HEK293 (cell line): ENCODE measurements around the gene VPS35L.

Source experiments
- CTCF ChIA-PET: fragments of 350-600 bp; formaldehyde crosslinking; extraction: SDS; loops from one replicate; lab custom pipeline; 2021; ENCODE audit warnings: antibody characterized with exemption; lab: Yijun Ruan, JAX
- POLR2A ChIA-PET: fragments of 300-600 bp; formaldehyde crosslinking; extraction: SDS; loops from one replicate; lab custom pipeline; 2020; ENCODE audit warnings: antibody characterized with exemption, inconsistent platforms; lab: Yijun Ruan, JAX
- H3K27ac ChIP-seq: fragments of 200-500 bp; sonication (Bioruptor generic); 2 replicates; pipeline ENCODE4 v1.5.1; 2014; ENCODE audit warnings: low read depth, low read length, control low read depth, inconsistent platforms; ENCODE audit errors: extremely low read depth
- H3K36me3 ChIP-seq, 2 experiments: fragments of 200-500 bp in 1 of 2; sonication (Bioruptor generic) in 1 of 2; 1 replicate in 1 of 2; 2 replicates in 1 of 2; pipeline ENCODE4 v1.5.1; 2014 to 2017; ENCODE audit warnings: inconsistent platforms in 2 of 2, low read length in 2 of 2; ENCODE audit not compliant: control insufficient read depth in 2 of 2, insufficient read depth in 1 of 2
- H3K4me1 ChIP-seq: fragments of 200-500 bp; sonication (Bioruptor generic); 2 replicates; pipeline ENCODE4 v1.5.1; 2014; ENCODE audit warnings: mild to moderate bottlenecking, low read length, inconsistent platforms; ENCODE audit not compliant: control insufficient read depth, insufficient read depth
- H3K4me3 ChIP-seq: 2 replicates; pipeline ENCODE4 v1.5.1; 2011; ENCODE audit warnings: low read depth, mild to moderate bottlenecking, control low read depth, low read length, moderate library complexity
- H3K9me3 ChIP-seq: fragments of 200-500 bp; sonication (Bioruptor generic); 2 replicates; pipeline ENCODE4 v1.5.1; 2014; ENCODE audit warnings: low read depth, low read length, inconsistent platforms; ENCODE audit not compliant: control insufficient read depth, insufficient read depth
- BCL11B ChIP-seq: fragments of 450-650 bp; formaldehyde crosslinking; IDR thresholded peaks from 2 replicates; pipeline ENCODE4 v1.5.1; 2016; ENCODE audit warnings: low read depth, missing biosample characterization, missing genetic modification characterization
- EGR2 ChIP-seq: fragments of 450-650 bp; formaldehyde crosslinking; IDR thresholded peaks from 2 replicates; pipeline ENCODE4 v1.5.1; 2016; ENCODE audit warnings: low read depth, missing biosample characterization, missing genetic modification characterization
- SETDB1 ChIP-seq: IDR thresholded peaks from one replicate; pipeline ENCODE4 v1.6.1; 2017; ENCODE audit warnings: mild to moderate bottlenecking, low read length, moderate library complexity, mixed read lengths; ENCODE audit not compliant: insufficient read length
- ZFHX2 ChIP-seq: fragments of 450-650 bp; formaldehyde crosslinking; conservative IDR thresholded peaks from 2 replicates; pipeline ENCODE4 v1.5.1; 2016; ENCODE audit warnings: missing biosample characterization, missing genetic modification characterization
- ZNF133 ChIP-seq: fragments of 450-650 bp; formaldehyde crosslinking; IDR thresholded peaks from 2 replicates; pipeline ENCODE4 v1.5.1; 2016; ENCODE audit warnings: missing biosample characterization, missing genetic modification characterization
- ZNF16 ChIP-seq: fragments of 450-650 bp; formaldehyde crosslinking; IDR thresholded peaks from 2 replicates; pipeline ENCODE4 v1.5.1; 2016; ENCODE audit warnings: low read depth, missing biosample characterization, missing genetic modification characterization
- ZNF202 ChIP-seq: fragments of 450-650 bp; formaldehyde crosslinking; IDR thresholded peaks from 2 replicates; pipeline ENCODE4 v1.5.1; 2016; ENCODE audit warnings: missing biosample characterization, missing genetic modification characterization, borderline replicate concordance
- ZNF214 ChIP-seq: fragments of 450-650 bp; formaldehyde crosslinking; IDR thresholded peaks from 2 replicates; pipeline ENCODE4 v1.5.1; 2017; ENCODE audit warnings: missing biosample characterization, mild to moderate bottlenecking, missing genetic modification characterization, borderline replicate concordance
- ZNF292 ChIP-seq: fragments of 450-650 bp; formaldehyde crosslinking; IDR thresholded peaks from 2 replicates; pipeline ENCODE4 v1.5.1; 2016; ENCODE audit warnings: low read depth, missing biosample characterization, missing genetic modification characterization, borderline replicate concordance
- ZNF335 ChIP-seq: fragments of 450-650 bp; formaldehyde crosslinking; conservative IDR thresholded peaks from 2 replicates; pipeline ENCODE4 v1.5.1; 2016; ENCODE audit warnings: missing biosample characterization, missing genetic modification characterization
- ZNF394 ChIP-seq: fragments of 450-650 bp; formaldehyde crosslinking; IDR thresholded peaks from 2 replicates; pipeline ENCODE4 v1.5.1; 2016; ENCODE audit warnings: missing biosample characterization, missing genetic modification characterization, mild to moderate bottlenecking, moderate library complexity, borderline replicate concordance
- ZNF654 ChIP-seq: fragments of 450-650 bp; formaldehyde crosslinking; IDR thresholded peaks from 2 replicates; pipeline ENCODE4 v1.5.1; 2016; ENCODE audit warnings: low read depth, missing biosample characterization, missing genetic modification characterization
- ZNF677 ChIP-seq: fragments of 450-650 bp; IDR thresholded peaks from 2 replicates; pipeline ENCODE4 v1.5.0; 2018; ENCODE audit warnings: missing biosample characterization, mild to moderate bottlenecking, missing genetic modification characterization, moderate library complexity
- ZNF776 ChIP-seq: fragments of 450-650 bp; formaldehyde crosslinking; IDR thresholded peaks from 2 replicates; pipeline ENCODE4 v1.5.0; 2017; ENCODE audit warnings: missing biosample characterization, missing genetic modification characterization, borderline replicate concordance
- ZNF791 ChIP-seq: fragments of 450-650 bp; formaldehyde crosslinking; IDR thresholded peaks from 2 replicates; pipeline ENCODE4 v1.5.1; 2016; ENCODE audit warnings: missing biosample characterization, missing genetic modification characterization
- ZSCAN30 ChIP-seq: fragments of 450-650 bp; IDR thresholded peaks from 2 replicates; pipeline ENCODE4 v1.5.1; 2018; ENCODE audit warnings: missing biosample characterization, mild to moderate bottlenecking, missing genetic modification characterization, moderate library complexity
- TF ChIP-seq, protein P1 (sequence below): fragments of 450-650 bp; formaldehyde crosslinking; IDR thresholded peaks from 2 replicates; pipeline ENCODE4 v1.5.1; 2016; ENCODE audit warnings: missing biosample characterization, missing genetic modification characterization, low read depth
- TF ChIP-seq, protein P2 (sequence below): fragments of 450-650 bp; formaldehyde crosslinking; IDR thresholded peaks from 2 replicates; pipeline ENCODE4 v1.5.1; 2016; ENCODE audit warnings: missing biosample characterization, missing genetic modification characterization
- TF ChIP-seq, protein P3 (sequence below): fragments of 450-650 bp; formaldehyde crosslinking; optimal IDR thresholded peaks from 2 replicates; pipeline ENCODE3; 2016; ENCODE audit warnings: missing biosample characterization, mild to moderate bottlenecking, missing genetic modification characterization
- TF ChIP-seq, protein P4 (sequence below): fragments of 450-650 bp; formaldehyde crosslinking; IDR thresholded peaks from 2 replicates; pipeline ENCODE4 v1.5.1; 2017; ENCODE audit warnings: missing biosample characterization, missing genetic modification characterization
- TF ChIP-seq, protein P5 (sequence below): fragments of 450-650 bp; formaldehyde crosslinking; IDR thresholded peaks from 2 replicates; pipeline ENCODE4 v1.5.1; 2016; ENCODE audit warnings: missing biosample characterization, missing genetic modification characterization, borderline replicate concordance

The VPS35L gene

DNA sequence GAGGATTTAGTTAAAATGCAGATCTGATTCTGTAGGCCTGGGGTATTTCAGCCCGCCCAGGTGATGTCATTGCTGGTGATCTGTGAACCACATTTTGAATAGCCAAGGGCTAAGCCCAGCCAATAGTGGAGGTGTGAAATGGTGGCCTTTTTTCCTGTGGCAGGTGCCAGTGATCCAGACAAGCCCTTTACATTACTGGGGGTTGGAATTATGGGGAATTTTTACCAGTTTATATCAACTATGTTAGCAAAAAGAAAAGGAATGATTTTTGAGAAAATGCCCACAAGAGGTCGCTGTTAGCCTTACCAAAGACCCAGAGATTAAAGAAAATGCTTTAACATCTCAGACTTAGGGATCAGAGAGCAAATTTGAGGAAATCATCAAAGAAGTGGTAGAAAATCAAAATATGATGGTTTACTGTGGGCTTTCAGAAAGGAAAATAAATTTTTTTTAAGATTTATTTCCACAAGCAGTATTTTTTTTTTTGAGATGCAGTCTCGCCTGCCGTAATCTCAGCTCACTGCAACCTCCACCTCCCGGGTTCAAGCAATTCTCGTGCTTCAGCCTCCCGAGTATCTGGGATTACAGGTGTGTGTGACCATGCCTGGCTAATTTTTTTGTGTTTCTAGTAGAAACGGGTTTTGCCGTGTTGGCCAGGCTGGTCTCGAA, 3.9 kb downstream of the VPS35L start:
- Histone ChIP-seq H3K9me3 (no peaks in the 10 kb centered on the region), H3K4me3 (no peak overlapping the region), H3K4me1 (no peaks in the 10 kb centered on the region), H3K27ac (no peak overlapping the region), H3K36me3 (no peaks in the 10 kb centered on the region; a peak in 1 of 3 replicates)
- POLR2A ChIA-PET = no interaction called here
- TF ChIP-seq, protein P1, sequence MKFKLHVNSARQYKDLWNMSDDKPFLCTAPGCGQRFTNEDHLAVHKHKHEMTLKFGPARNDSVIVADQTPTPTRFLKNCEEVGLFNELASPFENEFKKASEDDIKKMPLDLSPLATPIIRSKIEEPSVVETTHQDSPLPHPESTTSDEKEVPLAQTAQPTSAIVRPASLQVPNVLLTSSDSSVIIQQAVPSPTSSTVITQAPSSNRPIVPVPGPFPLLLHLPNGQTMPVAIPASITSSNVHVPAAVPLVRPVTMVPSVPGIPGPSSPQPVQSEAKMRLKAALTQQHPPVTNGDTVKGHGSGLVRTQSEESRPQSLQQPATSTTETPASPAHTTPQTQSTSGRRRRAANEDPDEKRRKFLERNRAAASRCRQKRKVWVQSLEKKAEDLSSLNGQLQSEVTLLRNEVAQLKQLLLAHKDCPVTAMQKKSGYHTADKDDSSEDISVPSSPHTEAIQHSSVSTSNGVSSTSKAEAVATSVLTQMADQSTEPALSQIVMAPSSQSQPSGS (tag by site-specific recombination) = peak; percentile 41; the same call in 1 of the 2 replicates
- TF ChIP-seq ZNF654 (tag by site-specific recombination) (peak; percentile 80), EGR2 (tag by site-specific recombination) (no peak), ZNF335 (0 out of 2 replicates have a peak, but pooled peaks have one; percentile 11)
- CTCF ChIA-PET = interaction anchor here (0.5 to 1.4 kb wide), 10 partner anchors 9 to 733 kb away, joined by 3 to 6 read pairs (median 4); no protein-coding TSS in a partner anchor

DNA sequence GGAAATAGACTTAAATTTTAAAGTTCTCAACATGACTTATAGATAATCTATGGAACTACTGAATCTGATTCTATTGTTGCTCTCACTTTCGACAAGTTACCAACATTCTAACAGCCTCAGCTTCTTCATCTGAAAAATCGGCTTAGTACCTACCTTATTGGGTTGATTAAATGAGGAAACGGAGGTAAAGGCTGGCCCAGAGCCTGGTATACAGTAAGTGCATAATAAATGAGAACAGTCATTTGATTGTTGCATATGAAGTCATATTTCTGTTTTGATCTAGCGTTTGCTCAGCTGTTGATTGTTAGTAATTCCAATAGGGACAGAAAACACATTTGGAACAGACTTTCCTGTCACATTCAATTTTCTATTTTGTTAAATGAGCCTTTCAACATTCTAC, 4.6 kb downstream of the VPS35L start:
- CTCF ChIA-PET = interaction anchor here (0.6 to 1.4 kb wide), 11 partner anchors 8 to 732 kb away, joined by 3 to 6 read pairs (median 3); partner anchors contain the start of gene GPRC5B
- Histone ChIP-seq H3K27ac (no peak overlapping the region), H3K36me3 (peaks cover 0 to 6% of the 10 kb centered on the region in 2 experiments; a peak in 2 of 3 replicates), H3K4me3 (no peak overlapping the region), H3K4me1 (no peaks in the 10 kb centered on the region), H3K9me3 (no peaks in the 10 kb centered on the region)
- TF ChIP-seq ZFHX2 (tag by site-specific recombination) (no peak), ZNF214 (no peak), ZNF776 (tag by site-specific recombination) (no peak)
- TF ChIP-seq, protein P2, sequence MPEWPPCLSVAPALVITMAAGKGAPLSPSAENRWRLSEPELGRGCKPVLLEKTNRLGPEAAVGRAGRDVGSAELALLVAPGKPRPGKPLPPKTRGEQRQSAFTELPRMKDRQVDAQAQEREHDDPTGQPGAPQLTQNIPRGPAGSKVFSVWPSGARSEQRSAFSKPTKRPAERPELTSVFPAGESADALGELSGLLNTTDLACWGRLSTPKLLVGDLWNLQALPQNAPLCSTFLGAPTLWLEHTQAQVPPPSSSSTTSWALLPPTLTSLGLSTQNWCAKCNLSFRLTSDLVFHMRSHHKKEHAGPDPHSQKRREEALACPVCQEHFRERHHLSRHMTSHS (tag by site-specific recombination) = no peak
- POLR2A ChIA-PET = no interaction called here

DNA sequence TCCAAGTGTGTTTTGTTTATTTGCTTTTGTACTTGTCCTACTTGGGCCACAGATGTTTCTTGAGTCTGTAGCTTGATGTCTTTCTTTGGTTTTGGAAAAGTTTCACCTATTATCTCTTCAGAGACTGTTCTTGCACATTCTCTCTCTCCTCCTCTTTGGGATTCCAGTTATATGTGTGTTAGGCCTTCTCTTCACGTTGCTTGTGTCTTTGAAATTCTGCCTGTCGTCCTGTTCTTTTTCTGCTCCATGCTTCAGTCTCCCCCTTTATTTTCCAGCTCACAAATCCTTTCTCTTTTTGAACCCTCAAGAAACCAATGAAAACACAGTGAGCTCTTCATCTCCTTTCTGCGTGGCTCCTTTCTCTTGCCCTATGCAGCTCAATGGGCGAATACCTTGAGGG, 7.9 kb downstream of the VPS35L start:
- ChIA-PET CTCF (interaction anchor here (0.5 to 1.3 kb wide), 2 partner anchors 20 to 337 kb away, joined by 3 to 5 read pairs; no protein-coding TSS in a partner anchor), POLR2A (no interaction called here)

More for the DNA sequence above, 7.9 kb downstream of the VPS35L start:
- no peaks in the 10 kb centered on the region for H3K9me3 ChIP-seq
- no peak overlapping the region for H3K27ac ChIP-seq
- H3K36me3 ChIP-seq = peaks cover 0 to 29% of the 10 kb centered on the region in 2 experiments; a peak in 2 of 3 replicates
- H3K4me1 ChIP-seq = no peaks in the 10 kb centered on the region
- TF ChIP-seq ZSCAN30 (no peak), ZNF16 (tag by site-specific recombination) (no peak), ZNF394 (tag by site-specific recombination) (no peak), BCL11B (tag by site-specific recombination) (no peak), ZNF791 (tag by site-specific recombination) (no peak), ZNF133 (tag by site-specific recombination) (peak; percentile 99), ZNF677 (tag by site-specific recombination) (no peak), SETDB1 (peak; percentile 41), ZNF202 (tag by site-specific recombination) (no peak), ZNF292 (tag by site-specific recombination) (no peak)
- TF ChIP-seq, protein P3, sequence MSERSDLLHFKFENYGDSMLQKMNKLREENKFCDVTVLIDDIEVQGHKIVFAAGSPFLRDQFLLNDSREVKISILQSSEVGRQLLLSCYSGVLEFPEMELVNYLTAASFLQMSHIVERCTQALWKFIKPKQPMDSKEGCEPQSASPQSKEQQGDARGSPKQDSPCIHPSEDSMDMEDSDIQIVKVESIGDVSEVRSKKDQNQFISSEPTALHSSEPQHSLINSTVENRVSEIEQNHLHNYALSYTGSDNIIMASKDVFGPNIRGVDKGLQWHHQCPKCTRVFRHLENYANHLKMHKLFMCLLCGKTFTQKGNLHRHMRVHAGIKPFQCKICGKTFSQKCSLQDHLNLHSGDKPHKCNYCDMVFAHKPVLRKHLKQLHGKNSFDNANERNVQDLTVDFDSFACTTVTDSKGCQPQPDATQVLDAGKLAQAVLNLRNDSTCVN (tag by site-specific recombination) = no peak
- TF ChIP-seq, protein P4, sequence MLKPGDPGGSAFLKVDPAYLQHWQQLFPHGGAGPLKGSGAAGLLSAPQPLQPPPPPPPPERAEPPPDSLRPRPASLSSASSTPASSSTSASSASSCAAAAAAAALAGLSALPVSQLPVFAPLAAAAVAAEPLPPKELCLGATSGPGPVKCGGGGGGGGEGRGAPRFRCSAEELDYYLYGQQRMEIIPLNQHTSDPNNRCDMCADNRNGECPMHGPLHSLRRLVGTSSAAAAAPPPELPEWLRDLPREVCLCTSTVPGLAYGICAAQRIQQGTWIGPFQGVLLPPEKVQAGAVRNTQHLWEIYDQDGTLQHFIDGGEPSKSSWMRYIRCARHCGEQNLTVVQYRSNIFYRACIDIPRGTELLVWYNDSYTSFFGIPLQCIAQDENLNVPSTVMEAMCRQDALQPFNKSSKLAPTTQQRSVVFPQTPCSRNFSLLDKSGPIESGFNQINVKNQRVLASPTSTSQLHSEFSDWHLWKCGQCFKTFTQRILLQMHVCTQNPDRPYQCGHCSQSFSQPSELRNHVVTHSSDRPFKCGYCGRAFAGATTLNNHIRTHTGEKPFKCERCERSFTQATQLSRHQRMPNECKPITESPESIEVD = no peak
- TF ChIP-seq, protein P5, sequence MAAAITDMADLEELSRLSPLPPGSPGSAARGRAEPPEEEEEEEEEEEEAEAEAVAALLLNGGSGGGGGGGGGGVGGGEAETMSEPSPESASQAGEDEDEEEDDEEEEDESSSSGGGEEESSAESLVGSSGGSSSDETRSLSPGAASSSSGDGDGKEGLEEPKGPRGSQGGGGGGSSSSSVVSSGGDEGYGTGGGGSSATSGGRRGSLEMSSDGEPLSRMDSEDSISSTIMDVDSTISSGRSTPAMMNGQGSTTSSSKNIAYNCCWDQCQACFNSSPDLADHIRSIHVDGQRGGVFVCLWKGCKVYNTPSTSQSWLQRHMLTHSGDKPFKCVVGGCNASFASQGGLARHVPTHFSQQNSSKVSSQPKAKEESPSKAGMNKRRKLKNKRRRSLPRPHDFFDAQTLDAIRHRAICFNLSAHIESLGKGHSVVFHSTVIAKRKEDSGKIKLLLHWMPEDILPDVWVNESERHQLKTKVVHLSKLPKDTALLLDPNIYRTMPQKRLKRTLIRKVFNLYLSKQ (tag by site-specific recombination) = no peak
- TF ChIP-seq, protein P1 (tag by site-specific recombination) = no peak
- no peak overlapping the region for H3K4me3 ChIP-seq
